ENCODE results near the gene TMEM143.
A peak's percentile ranks its signal among the peaks of the same experiment; 100 is the strongest.
"Not testable (repeated sequence)": the region's sequence is repeated elsewhere in the genome, so short reads cannot be mapped to it uniquely, and the experiment has no call there.

Gene TMEM143

DNA sequence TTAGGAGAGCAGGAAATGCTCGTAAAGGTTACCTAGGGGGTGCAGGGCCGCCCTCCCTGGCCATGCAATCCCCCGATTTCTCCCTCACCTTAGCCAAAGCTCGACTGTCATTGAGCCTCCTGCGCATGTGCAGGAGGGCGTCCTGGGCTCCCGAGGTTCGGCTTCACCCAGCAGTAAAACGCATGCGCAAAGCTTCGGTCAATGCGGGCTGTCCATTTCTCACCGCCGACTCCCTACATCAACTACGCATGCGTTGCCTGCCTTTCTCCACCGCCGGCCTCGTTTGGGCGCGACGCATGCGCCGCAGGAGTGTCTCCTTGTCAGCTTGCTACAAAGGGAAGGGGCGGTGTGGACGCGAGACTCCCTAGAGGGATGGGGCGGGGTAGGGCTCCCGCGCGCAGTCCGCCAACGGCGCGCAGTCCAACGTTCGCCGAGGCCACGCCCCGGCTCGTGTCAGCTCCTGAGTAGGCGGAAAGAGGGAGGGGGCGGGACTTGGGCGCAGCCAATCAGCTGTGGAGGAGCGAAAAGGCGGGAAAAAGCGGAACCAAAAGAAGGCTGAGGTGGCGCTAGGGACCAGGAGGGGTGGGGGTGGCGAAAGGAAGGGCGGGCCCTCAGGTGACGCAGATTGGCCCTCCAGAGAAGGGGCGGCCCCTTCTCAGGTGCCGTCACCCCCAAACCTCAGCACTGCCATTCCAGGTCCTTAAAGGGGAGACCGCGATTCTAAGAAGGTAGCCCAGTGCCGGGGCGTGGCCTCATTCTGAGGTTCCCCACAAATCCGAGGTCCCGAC, at the start of gene TMEM143, which contains the start of gene SYNGR4:
Gene TMEM143 (minus strand): TSS at position 131 of the 788 bp plus-strand sequence. CDS start 20 bp downstream, at position 111.
Gene SYNGR4 (plus strand): TSS at position 558 of the 788 bp plus-strand sequence. CDS start 1,476 bp downstream, outside the sequence.
- DNase-seq (ENCODE audit: low read depth in 2 of 2), result peak; percentile 95

DNA sequence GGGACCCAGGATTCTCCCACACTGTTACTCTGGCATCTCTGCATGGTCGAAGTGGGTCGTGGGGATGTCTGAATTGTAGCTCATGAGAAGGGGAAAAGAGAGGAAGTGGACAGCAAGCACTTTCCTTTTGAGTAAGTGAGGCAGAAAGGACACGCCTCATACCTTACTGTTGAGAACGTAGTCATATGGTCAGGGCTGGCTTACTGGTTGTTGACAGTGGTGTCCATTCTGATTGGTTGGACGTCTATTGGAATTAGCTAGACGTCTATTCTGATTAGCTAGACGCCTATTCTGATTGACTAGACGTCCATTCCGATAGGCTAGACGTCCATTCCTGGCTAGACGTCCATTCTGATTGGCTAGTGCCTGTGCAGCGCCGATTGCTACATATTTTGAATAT, 42.1 kb upstream of the TMEM143 start:
- no peak for DNase-seq (ENCODE audit: low read depth in 2 of 2)

DNA sequence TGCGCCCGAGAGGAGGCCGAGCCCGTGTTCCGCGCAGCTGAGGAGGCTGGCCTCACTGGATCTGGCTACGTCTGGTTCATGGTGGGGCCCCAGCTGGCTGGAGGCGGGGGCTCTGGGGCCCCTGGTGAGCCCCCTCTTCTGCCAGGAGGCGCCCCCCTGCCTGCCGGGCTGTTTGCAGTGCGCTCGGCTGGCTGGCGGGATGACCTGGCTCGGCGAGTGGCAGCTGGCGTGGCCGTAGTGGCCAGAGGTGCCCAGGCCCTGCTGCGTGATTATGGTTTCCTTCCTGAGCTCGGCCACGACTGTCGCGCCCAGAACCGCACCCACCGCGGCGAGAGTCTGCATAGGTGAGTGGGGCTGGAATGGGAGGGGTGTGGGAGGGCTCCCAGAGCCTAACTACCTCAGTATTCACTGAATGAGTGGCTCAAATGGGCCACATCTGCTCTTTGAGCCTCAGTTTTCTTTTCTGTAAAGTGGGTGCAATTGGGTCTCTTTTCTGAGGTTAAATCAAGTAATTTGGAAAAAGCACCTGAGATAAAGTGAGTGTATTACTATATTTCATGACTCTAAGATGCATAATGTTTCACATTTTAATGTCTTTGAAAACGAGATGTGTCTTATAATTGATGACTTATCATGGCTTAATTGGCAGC, 41.4 kb upstream of the TMEM143 start:
- no peak for DNase-seq (ENCODE audit: low read depth in 2 of 2)

DNA sequence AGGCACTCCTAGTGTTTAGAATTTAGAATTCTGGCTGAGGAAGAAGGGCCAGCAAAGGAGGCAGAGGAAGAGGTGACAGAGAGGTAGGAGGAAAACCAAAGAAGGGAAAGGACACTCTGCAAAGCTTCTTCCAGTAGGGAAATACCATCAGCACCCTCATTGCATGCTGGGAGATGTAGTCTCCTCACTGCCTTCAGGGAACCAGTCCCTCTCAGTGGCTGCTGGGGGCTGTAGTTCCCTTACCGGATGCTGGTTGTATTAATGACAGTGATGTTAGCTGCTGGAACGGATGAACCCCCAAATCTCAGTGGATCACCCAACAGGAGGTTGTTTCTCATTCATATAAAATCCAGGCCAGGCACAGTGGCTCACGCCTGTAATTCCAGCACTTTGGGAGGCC, 39.9 kb upstream of the TMEM143 start:
- DNase-seq (ENCODE audit: low read depth in 2 of 2), result no peak

DNA sequence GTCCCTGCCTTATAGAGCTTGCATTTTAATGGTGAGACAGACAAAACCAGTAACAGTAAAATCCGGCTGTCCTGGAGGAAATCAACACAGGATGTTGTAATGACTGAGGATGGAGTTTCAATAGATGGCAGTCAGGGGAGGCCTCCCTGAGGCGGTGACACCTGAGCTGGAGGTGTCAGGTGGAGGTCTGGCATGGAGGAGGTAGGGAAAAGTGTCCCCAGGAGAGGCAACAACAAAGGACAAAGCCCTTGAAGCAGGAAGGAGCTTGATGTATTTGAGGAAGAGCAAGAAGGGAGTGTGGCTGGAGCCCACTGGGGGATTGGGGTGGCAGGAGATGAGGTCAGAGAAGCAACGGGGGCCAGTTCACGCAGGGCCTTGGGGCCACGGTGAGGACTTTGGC, 37.5 kb upstream of the TMEM143 start:
- no peak for DNase-seq (ENCODE audit: low read depth in 2 of 2)

DNA sequence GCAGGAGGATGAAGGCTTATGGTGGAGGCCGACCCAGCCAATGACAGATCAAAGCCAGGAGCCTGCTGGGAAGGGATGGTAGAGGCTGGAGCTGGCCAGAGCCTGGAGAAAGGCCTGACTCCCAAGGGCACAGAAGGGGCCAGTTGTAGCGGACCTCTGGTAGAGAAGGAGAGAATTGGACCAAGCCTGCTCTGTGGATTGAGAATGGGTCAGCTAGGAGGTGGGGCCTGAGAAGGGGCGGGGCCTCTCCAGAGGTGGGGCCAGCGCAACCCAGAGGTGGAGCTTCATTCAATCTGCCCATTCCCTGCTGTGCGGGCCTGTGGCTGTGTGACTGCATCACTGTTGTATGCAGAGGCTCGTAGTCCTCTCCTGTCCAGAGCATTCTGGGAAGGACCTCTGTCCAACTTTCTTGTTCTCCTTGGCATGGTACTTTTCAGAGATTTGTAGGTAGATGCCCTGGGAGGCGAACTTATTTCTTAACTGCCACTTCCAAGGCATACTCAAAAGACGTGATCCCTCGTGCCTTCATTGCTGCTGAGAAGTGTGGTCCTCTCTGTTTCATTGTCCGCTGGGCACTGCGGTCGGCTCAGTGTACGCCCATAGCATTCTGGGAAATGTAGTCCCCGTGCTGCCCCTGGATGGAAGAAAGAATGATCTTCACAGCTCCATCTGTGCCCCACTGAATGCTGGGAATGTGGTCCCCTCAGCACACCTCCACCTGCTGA, 36.4 kb upstream of the TMEM143 start:
- DNase-seq (ENCODE audit: low read depth in 2 of 2), result no peak

DNA sequence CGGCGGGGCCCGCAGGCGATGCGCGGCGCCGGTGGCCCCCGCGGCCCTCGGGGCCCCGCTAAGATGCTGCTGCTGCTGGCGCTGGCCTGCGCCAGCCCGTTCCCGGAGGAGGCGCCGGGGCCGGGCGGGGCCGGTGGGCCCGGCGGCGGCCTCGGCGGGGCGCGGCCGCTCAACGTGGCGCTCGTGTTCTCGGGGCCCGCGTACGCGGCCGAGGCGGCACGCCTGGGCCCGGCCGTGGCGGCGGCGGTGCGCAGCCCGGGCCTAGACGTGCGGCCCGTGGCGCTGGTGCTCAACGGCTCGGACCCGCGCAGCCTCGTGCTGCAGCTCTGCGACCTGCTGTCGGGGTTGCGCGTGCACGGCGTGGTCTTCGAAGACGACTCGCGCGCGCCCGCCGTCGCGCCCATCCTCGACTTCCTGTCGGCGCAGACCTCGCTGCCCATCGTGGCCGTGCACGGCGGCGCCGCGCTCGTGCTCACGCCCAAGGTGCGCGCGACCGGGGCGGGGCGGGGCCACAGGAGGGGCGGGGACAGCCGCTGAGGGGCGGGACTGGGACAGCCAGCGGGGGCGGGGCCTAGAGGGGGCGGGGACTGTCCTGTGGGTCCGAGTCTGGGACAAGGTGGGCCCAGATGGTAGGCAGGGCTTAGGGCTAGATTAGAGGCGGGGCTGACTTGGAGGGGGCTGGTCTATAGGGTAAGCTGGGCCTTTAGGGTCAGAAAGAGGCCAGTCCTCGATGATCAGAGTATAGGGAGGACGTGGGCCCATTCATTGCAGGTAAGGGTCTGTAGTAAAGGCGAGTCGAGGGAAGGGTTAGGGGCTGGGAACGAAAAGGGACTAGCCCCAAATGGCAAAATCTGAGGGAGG, 34.9 kb upstream of the TMEM143 start:
- peak; percentile 63 to 76 for DNase-seq (ENCODE audit: low read depth in 2 of 2)

DNA sequence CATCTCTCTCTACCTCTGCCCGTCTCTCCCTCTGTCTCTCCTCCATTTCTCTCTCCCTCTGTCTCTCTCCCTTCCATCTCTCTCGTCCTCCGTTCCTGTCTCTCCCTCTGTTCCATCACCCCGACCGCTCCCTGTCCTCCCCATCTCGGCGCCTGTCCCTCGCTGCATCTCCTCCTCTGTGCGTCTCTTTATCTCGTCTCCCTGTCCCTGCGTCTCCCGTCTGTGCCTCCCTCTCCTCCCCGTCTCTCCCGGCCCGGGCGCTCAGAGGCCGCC, 34.3 kb upstream of the TMEM143 start:
- no peak for DNase-seq (ENCODE audit: low read depth in 2 of 2)

DNA sequence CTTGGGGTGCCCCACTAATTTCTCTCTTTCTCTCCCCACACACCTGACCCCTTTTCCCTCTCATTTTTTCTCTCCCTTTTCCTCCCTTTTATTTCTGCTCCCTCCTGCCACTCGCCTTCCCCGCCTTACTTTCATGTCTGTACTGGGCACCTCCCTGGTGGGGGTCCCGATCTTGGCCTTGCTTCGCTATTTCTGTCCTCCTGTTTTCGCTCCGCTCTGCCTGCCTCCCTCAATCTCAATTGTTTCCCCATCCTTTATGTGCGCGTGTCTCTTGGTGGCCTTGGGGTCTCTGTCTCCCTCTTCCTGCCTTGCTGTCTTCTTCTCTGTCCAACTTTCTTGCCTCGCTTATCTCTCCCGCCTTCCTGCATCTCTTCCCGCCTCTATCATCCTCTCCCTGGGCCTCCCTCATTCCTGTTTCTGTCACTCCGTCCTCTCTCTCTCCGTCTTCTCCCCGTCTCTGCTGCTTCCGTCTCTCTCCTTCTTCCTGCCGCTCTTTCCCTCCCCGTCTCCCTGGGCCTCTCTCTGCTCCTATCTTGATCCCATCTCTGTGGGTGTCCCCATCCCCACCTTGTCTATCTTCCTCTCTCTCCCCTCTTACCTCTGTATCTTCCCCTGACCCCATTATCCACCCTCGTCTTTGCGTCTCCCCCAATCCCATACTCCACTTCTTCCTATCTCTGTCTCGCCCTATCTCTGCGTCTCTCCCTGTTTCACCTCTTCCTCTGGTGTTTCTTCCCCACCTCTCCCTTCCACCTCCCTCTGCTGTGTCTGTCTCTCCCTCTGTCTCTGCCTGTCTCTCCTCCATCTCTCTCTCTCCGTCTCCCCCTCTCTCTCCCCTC, 33.7 kb upstream of the TMEM143 start:
- DNase-seq (ENCODE audit: low read depth in 2 of 2), result no peak

DNA sequence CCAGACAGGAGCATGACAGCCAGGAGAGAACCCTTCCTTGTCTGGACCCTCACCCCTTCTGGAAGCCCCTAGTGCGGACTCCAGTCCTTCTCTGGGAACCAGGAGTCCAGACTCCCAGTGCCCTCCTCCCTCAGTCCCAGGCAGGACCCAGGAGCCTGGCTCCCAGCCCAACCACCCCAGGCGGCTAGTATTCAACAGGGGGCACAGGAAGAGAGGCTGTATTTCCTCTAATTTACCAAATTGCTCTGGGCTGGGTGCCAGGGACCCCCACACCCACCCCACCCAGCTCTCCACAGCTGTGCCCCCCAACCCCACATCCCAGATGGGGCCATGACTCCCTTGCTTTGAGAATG, 33.1 kb upstream of the TMEM143 start:
- no peak for DNase-seq (ENCODE audit: low read depth in 2 of 2)

DNA sequence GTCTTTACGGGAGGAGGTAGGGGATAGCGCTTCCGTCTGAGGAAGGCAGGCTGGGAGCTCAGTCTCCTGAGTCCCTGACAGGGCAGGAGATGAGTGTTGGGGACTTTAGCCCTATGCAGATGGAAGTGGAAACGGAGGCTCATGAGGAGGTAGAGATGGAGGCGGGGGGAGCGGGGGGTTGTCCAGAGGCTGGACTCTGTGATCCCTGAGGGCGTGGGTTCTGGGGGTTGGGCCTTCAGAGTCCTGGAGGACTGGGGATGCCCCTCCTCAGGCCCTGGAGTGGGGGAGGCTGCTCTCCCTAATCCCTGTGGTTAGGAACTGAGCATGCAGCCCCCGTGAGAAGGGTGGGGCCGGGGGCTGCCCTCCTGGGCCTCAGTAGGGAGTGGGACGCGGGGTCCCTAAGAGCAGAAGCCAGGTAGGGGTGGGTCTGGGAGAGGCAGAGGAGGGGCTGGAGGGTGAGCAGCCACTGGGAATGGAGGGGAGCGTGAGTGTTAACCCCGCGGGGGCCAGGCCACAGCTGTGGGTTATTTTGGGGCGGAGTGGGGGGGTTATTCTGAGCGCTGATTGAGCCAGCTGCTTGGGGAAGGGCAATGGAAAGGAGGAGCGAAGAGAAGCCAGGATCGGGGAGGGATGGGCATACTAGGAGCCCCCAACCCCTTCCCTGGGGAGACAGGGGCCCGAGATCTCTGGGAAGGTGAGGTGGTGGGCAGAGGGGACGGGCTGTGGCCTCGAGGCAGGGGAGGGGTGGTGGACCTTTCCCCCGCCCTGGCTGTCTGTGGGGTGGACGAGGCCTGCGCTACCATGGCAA, 32.5 kb upstream of the TMEM143 start:
- no peak for DNase-seq (ENCODE audit: low read depth in 2 of 2)

DNA sequence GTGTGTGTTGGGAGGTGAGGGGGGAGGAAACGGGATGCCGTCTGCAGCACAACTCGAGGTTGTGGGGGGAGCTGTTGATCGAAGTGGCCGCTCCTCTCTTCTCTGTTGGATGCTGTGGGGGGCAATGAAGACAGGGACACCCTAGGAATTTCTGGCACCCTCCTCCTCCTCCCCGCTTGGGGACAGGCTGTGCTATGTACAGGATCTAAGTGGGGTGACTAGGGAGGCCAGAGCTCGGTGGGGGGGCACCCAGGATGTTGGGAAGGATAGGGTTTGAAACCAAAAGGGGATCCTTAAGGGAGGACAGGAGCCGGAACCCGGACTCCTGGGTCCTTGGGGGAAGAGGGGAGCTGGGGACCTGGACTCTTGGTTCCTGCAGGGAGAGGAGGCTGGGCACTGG, 31.8 kb upstream of the TMEM143 start:
- DNase-seq (ENCODE audit: low read depth in 2 of 2), result no peak

DNA sequence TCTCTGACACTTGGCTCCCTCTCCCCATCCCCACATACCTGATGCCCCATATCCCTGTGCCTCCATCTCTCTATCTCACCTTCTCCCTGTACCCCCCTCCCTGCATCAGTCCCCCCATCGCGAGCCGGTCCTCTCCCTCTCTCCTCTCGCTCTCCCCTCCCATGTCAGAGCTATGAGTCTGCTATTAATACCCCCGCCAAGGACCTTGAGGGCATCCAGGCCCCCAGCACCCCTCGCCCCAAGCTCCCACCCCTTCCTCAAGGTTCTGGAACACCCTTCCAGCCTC, 31.4 kb upstream of the TMEM143 start:
- no peak for DNase-seq (ENCODE audit: low read depth in 2 of 2)

DNA sequence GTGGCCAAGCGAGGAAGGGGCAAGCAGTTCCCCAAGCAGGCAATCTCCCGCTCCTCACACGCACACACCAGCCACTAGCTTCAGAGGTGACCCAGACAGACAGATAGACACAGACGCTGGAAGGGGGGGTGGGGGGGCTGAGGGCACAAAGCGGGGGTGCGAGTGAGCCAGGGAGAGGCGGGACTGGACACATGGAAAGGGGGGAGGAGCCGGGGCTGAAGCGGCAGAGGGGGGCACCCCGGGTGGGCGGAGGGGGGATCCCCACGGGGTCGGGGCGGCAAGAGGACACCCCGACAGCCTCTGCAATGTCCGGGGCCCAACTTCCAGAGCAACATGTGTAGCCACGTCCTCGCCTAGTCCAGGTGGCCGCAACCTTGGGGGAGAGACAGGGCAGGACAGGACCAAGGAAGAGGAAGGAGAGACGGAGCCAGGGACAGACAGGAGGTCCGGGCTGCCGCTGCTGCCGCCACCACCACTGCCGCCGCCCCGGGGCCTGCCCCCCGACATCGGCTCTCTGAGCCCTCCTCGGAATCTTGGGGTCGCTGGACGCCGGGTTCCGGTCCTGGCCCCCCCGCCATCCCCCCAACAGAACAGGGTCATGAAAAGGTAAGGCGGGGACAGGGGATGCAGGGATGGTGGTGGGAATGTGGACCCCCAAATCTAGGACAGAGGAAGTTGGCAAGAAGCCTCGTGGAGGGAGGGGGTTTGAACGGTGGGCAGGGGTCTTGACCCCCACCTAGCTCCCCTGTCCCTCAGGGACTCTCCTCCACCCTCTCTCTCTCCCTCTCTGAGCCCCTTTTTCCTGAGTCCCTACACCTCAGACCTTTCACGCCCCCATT, 30.8 kb upstream of the TMEM143 start:
- DNase-seq (ENCODE audit: low read depth in 2 of 2), result no peak

DNA sequence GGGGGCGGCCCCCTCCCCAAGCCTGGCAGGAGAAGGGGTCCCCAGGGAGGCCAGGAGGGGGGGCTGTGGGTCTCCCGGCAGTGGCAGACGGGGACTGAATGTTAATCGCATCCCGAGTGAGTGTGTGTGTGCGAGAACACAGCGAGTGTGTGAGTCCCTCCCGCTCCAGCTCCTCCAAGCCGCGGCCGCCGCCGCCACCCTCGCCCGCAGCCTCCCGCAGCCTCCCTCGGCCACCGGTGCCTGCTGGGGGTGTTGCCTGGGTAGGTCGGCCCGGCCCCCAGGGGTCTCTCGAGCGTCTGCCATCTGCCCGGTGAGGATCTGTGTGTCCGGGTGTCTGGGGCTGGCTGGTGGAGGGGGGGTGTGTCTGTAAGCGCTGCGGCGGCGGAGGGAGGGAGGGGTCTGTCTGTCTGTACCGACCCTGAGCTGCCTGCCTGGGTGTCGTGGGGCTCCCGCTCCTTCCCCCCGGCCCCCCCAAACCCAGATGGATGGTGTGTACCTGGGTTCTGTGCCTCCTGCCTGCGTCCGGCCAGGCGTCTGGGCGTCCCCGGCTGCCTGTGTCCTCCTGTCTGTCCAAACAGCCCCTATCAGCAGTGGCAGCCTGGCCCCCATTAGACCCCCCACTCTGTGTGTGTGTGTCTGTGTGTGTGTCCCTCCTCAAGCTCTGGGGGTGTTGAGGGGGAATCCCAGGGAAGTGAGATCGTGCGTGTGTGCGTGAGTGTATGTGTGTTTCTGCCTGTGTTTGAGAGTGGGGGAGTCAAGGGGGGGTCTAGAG, 30.0 kb upstream of the TMEM143 start, which contains the start of gene GRIN2D:
Gene GRIN2D (plus strand): TSS at position 110 of the 772 bp plus-strand sequence. CDS start 4,725 bp downstream, outside the sequence.
- DNase-seq (ENCODE audit: low read depth in 2 of 2), result no peak

DNA sequence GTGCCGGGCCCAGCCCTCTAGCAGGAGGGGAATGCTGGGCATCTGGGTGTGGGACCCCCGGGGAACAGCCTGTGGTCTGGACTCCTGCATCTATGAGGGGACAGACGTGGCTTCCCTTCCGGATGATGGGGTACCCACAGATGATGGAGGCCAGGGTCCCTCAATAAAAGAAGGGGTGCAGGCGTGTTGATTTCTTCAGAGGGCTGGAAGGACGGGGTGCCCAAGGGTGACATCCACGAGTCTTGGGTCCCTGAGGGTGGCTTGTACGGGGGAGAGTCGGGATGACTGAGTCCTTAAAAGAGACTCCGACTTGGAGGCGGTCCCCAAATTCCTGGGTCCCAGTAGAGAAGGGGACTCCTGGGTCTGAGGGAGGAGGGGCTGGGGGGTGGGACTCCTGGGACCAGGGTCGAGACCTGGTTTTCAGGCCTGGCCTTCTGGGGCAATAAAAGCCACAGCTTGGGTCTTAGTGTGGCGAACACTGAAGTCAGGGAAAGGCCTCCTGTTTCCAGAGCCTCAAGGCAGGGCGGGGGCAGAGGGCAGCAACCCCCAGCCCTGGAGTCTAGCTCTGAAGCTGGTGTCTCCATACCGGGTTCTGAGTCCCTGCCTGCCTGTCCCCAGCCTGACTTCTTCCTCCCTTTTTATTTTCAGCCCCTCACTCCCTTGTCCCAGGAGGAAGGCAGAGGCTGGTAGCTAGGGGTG, 29.3 kb upstream of the TMEM143 start:
- no peak for DNase-seq (ENCODE audit: low read depth in 2 of 2)

DNA sequence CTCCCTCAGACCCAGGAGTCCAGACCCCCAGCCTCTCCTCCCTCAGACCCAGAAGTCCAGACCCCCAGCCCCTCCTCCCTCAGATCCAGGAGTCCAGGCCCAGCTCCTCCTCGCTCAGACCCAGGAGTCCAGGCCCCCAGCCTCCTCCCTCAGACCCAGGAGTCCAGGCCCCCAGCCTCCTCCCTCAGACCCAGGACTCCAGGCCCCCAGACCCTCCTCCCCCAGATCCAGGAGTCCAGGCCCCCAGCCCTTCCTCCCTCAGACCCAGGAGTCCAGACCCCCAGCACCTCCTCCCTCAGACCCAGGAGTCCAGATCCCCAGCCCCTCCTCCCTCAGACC, 28.2 kb upstream of the TMEM143 start:
- not testable (repeated sequence) for DNase-seq (ENCODE audit: low read depth in 2 of 2)

All from stimulated activated CD4-positive, alpha-beta T cell treated with anti-CD3 and anti-CD28 coated beads, Interleukin-12 subunit alpha, Interleukin-12 subunit beta, amount 100 ng/mL, for 24 hours (primary cell).